ENCODE data around the gene ARGLU1. TPM values are rescaled to one million over a fixed set of nuclear protein-coding genes. Genes with fewer than 3 reads are reported as not detected.

Gene ARGLU1
- total and polyA plus RNA-seq, 8 donors, result 16.6 to 321 (median 108) TPM

GRCh38 chr13:106588367-106588766, 20.4 kb upstream of the ARGLU1 start:
- Histone ChIP-seq H3K27ac (peak overlapping the region; percentile 7 to 80 (median 63)), H3K36me3 (no peaks in the 10 kb centered on the region), H3K27me3 (no peaks in the 10 kb centered on the region), H3K9me3 (peaks cover 4 to 21% (median 15%) of the 10 kb centered on the region in 4 donors), H3K4me3 (no peak overlapping the region), H3K4me1 (peaks cover 0 to 4% (median 0%) of the 10 kb centered on the region in 4 donors)
- DNase-seq, result no peak
- intact Hi-C loops (cut with DNase I; ENCODE audit: low total_unique reads), result no loop called here
- WGBS, 5 donors, result 73 to 81% (median 75%) methylated on average over 4 of the region's 4 CpGs
- no peak for TF ChIP-seq CTCF (IDR thresholded peaks at IDR 0.05)
- no peak for TF ChIP-seq EP300 (IDR thresholded peaks at IDR 0.05)
- TF ChIP-seq POLR2A (IDR thresholded peaks at IDR 0.05), result no peak
- no peak for TF ChIP-seq POLR2AphosphoS5 (IDR thresholded peaks at IDR 0.05)

- peak in 2 of 3 donors; percentile 54 to 70 for TF ChIP-seq POLR2AphosphoS5 (IDR thresholded peaks at IDR 0.05)
- TF ChIP-seq EP300 (IDR thresholded peaks at IDR 0.05), result no peak
- TF ChIP-seq POLR2A (IDR thresholded peaks at IDR 0.05), result no peak
- Histone ChIP-seq H3K4me1 (peaks cover 0 to 4% (median 0%) of the 10 kb centered on the region in 4 donors), H3K4me3 (no peak overlapping the region), H3K27me3 (no peaks in the 10 kb centered on the region), H3K27ac (peak overlapping the region in 4 of 5 donors; percentile 7 to 70 (median 37)), H3K9me3 (peaks cover 4 to 21% (median 15%) of the 10 kb centered on the region in 4 donors), H3K36me3 (no peaks in the 10 kb centered on the region)
- intact Hi-C loops (cut with DNase I; ENCODE audit: low total_unique reads), result no loop called here
- 32 to 53% (median 41%) methylated on average over 3 of the region's 3 CpGs for whole genome bisulfite sequencing, 5 donors
- DNase-seq, result peak in 1 of 2 donors; percentile 49
Measured at GRCh38 chr13:106587787-106588186, 19.9 kb upstream of the ARGLU1 start.

GRCh38 chr13:106586648-106587166, 18.8 kb upstream of the ARGLU1 start:
- Histone ChIP-seq H3K4me3 (no peak overlapping the region), H3K27me3 (no peaks in the 10 kb centered on the region), H3K36me3 (no peaks in the 10 kb centered on the region), H3K27ac (peak overlapping the region in 3 of 5 donors; percentile 63 to 70 (median 64)), H3K4me1 (peaks cover 0 to 10% (median 0%) of the 10 kb centered on the region in 4 donors), H3K9me3 (peaks cover 4 to 21% (median 15%) of the 10 kb centered on the region in 4 donors)
- TF ChIP-seq EP300 (IDR thresholded peaks at IDR 0.05) (no peak), CTCF (IDR thresholded peaks at IDR 0.05) (no peak), POLR2AphosphoS5 (IDR thresholded peaks at IDR 0.05) (no peak), POLR2A (IDR thresholded peaks at IDR 0.05) (no peak)
- WGBS, 5 donors, result 73 to 96% (median 79%) methylated on average over 3 to 4 of the region's 4 CpGs
- DNase-seq, result no peak
- intact Hi-C loops (cut with DNase I; ENCODE audit: low total_unique reads), result no loop called here

GRCh38 chr13:106581225-106581624, 13.3 kb upstream of the ARGLU1 start:
- Histone ChIP-seq H3K4me3 (no peak overlapping the region), H3K36me3 (no peaks in the 10 kb centered on the region), H3K27ac (no peak overlapping the region), H3K27me3 (no peaks in the 10 kb centered on the region), H3K9me3 (peaks cover 4 to 18% (median 13%) of the 10 kb centered on the region in 4 donors), H3K4me1 (peaks cover 0 to 28% (median 0%) of the 10 kb centered on the region in 4 donors)
- intact Hi-C loops (cut with DNase I; ENCODE audit: low total_unique reads), result no loop called here
- TF ChIP-seq POLR2AphosphoS5 (IDR thresholded peaks at IDR 0.05) (peak in 2 of 3 donors; percentile 35 to 52), POLR2A (IDR thresholded peaks at IDR 0.05) (no peak)
- 34 to 56% (median 36%) methylated on average over 4 of the region's 4 CpGs for WGBS, 5 donors
- peak in 1 of 2 donors; percentile 37 for DNase-seq

- Histone ChIP-seq H3K27me3 (no peaks in the 10 kb centered on the region), H3K27ac (no peak overlapping the region), H3K4me1 (peaks cover 0 to 24% (median 8%) of the 10 kb centered on the region in 4 donors), H3K9me3 (no peaks in the 10 kb centered on the region), H3K4me3 (no peak overlapping the region), H3K36me3 (no peaks in the 10 kb centered on the region)
- intact Hi-C loops (cut with DNase I; ENCODE audit: low total_unique reads), result no loop called here
- DNase-seq, result no peak
- TF ChIP-seq CTCF (IDR thresholded peaks at IDR 0.05) (no peak), POLR2AphosphoS5 (IDR thresholded peaks at IDR 0.05) (no peak), POLR2A (IDR thresholded peaks at IDR 0.05) (no peak), EP300 (IDR thresholded peaks at IDR 0.05) (no peak)
Measured at GRCh38 chr13:106575896-106576295, 8.0 kb upstream of the ARGLU1 start.

Data from stomach (tissue), 9 donors.